SK-N-MC (cell line): Measurements from ENCODE around the gene TEX28.

ENCODE experiments used
- DNase-seq: peaks from one replicate; pipeline ENCODE4 v3.0.0-alpha.2; 2011; ENCODE audit warnings: low read depth, low spot score
- H3K27ac ChIP-seq: fragments of 200-600 bp; sonication (generic); 2 replicates; pipeline ENCODE4 v1.5.1; 2016; ENCODE audit warnings: mixed run types
- H3K36me3 ChIP-seq: fragments of 200-600 bp; sonication (generic); 2 replicates; pipeline ENCODE4 v1.6.1; 2017; ENCODE audit warnings: antibody characterized with exemption, low read length, mixed read lengths; ENCODE audit not compliant: insufficient read depth
- H3K4me3 ChIP-seq: fragments of 200-600 bp; sonication (generic); 2 replicates; pipeline ENCODE4 v1.5.1; 2016
- H3K9ac ChIP-seq: fragments of 200-600 bp; sonication (generic); 2 replicates; pipeline ENCODE4 v1.8.0; 2017; ENCODE audit warnings: mixed run types, mixed read lengths; ENCODE audit not compliant: insufficient read length
- H3K9me3 ChIP-seq: fragments of 200-600 bp; sonication (generic); 2 replicates; pipeline ENCODE4 v1.6.1; 2017; ENCODE audit warnings: low read depth, mild to moderate bottlenecking, antibody characterized with exemption, low read length, moderate library complexity, mixed read lengths
- EZH2 ChIP-seq: fragments of 200-600 bp; sonication (generic); IDR thresholded peaks from one replicate; pipeline ENCODE4 v1.6.1; 2017; ENCODE audit warnings: antibody characterized with exemption
- FOXP2 ChIP-seq: optimal IDR thresholded peaks from 2 replicates; pipeline ENCODE3; 2011; ENCODE audit warnings: mild to moderate bottlenecking, moderate library complexity; ENCODE audit not compliant: insufficient read depth; ENCODE audit errors: extremely low read length, control extremely low read depth
- POLR2AphosphoS5 ChIP-seq: IDR thresholded peaks from 2 replicates; pipeline ENCODE4 v1.6.1; 2012; ENCODE audit warnings: mild to moderate bottlenecking, low read depth, low read length, borderline replicate concordance

The TEX28 gene

DNA sequence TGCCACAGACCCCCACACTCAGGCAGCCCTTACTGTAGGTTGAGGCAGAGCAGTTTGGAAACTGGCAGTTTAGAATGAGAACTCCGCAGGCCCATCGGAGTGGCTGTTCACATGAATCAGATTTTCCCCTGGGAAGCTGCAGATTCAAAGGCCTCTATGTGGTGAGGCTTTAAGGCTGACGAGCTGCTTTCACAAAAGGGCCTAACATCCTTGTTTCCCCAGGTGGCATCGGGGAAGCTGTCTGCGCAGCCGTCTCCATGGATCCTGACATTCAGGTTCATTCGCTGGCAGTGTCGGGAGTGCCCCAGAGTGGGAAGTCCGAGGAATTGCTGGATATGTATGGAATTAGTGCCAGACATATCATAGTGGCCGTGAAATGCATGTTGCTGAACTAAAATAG, 34.4 kb upstream of the TEX28 start:
- H3K9ac ChIP-seq = no peak overlapping the region
- no peaks in the 10 kb centered on the region for H3K9me3 ChIP-seq
- no peak overlapping the region for H3K27ac ChIP-seq
- DNase-seq = no peak
- TF ChIP-seq FOXP2 = no peak
- TF ChIP-seq POLR2AphosphoS5 = no peak
- TF ChIP-seq EZH2 = no peak
- H3K4me3 ChIP-seq = no peak overlapping the region
- no peaks in the 10 kb centered on the region for H3K36me3 ChIP-seq

GRCh38 chrX:154328646-154329045, 33.7 kb upstream of the TEX28 start:
- Histone ChIP-seq H3K9ac (no peak overlapping the region), H3K9me3 (no peaks in the 10 kb centered on the region), H3K27ac (no peak overlapping the region), H3K36me3 (no peaks in the 10 kb centered on the region), H3K4me3 (no peak overlapping the region)
- DNase-seq = no peak
- no peak for TF ChIP-seq FOXP2
- TF ChIP-seq POLR2AphosphoS5 = no peak
- no peak for TF ChIP-seq EZH2

DNA sequence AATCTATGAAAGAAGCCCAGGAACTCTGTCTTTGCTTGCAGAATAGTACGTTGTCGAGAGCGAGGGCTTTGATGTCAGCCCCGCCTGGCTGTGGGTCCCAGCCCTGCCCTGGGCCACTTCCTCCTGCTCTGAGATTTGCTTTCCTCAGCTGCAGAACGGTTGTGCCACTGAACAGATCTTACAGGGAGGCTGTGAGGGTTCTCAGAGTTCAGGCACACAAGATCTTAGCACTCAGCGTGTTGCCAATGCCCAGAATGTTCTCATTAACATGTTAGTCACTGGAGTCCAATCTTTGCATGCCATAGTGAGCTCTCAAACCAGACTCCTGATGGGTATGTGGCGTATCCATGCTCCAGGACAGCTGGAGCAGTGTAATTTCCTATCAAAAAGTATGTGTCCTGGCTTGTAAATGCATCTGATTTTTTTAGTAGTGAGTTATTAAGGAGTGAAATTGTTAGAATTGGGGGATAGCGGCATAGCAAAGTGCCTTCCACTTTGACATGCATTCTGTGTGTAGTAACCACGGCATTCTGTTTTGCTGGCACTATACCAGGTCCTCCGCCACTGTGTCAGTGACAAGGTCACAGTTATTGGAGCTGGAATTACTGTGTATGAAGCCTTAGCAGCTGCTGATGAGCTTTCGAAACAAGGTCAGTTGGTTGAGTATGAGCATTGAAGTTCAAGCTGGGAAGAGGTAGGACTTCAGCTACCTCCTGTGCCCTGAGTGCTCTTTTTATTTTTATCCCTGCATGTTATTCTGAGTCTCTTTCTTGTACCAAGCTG, 32.3 kb upstream of the TEX28 start:
- no peak for DNase-seq
- TF ChIP-seq EZH2 (no peak), POLR2AphosphoS5 (no peak), FOXP2 (no peak)
- H3K9me3 ChIP-seq = no peaks in the 10 kb centered on the region
- H3K9ac ChIP-seq = no peak overlapping the region
- no peak overlapping the region for H3K4me3 ChIP-seq
- H3K36me3 ChIP-seq = no peaks in the 10 kb centered on the region
- no peak overlapping the region for H3K27ac ChIP-seq

GRCh38 chrX:154325541-154325940, 30.6 kb upstream of the TEX28 start:
- TF ChIP-seq EZH2 (no peak), POLR2AphosphoS5 (no peak), FOXP2 (no peak)
- Histone ChIP-seq H3K9me3 (no peaks in the 10 kb centered on the region), H3K4me3 (no peak overlapping the region), H3K36me3 (no peaks in the 10 kb centered on the region), H3K9ac (no peak overlapping the region), H3K27ac (no peak overlapping the region)
- no peak for DNase-seq

DNA sequence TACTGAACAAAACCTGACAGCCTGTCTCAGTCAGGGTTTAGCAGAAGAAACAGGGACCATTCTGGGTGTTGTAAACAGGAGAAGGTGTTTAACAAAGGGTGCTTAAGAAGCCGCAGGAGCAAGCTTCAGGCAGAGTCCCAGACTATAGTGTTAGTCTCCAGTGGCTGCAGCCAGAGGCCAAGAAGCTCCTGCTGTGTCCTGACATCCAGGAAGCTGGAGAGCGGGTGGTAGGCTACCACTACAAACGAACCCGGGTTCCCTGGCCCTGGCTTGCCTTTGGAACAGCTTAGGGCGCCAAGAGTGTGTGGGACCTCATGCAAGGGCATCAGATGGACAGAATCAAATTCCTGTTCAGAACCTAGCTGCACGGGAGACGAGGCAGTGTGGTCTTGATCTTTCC, 28.6 kb upstream of the TEX28 start:
- no peak for DNase-seq
- Histone ChIP-seq H3K9me3 (no peaks in the 10 kb centered on the region), H3K9ac (no peak overlapping the region), H3K4me3 (no peak overlapping the region), H3K36me3 (no peaks in the 10 kb centered on the region), H3K27ac (no peak overlapping the region)
- TF ChIP-seq POLR2AphosphoS5 (no peak), EZH2 (no peak), FOXP2 (no peak)

- H3K27ac ChIP-seq = no peak overlapping the region
- H3K9ac ChIP-seq = no peak overlapping the region
- no peak for TF ChIP-seq POLR2AphosphoS5
- no peak for TF ChIP-seq EZH2
- no peak for TF ChIP-seq FOXP2
- H3K4me3 ChIP-seq = no peak overlapping the region
- no peaks in the 10 kb centered on the region for H3K36me3 ChIP-seq
- DNase-seq = no peak
- H3K9me3 ChIP-seq = no peaks in the 10 kb centered on the region
Observed at GRCh38 chrX:154322890-154323289, 28.0 kb upstream of the TEX28 start.

DNA sequence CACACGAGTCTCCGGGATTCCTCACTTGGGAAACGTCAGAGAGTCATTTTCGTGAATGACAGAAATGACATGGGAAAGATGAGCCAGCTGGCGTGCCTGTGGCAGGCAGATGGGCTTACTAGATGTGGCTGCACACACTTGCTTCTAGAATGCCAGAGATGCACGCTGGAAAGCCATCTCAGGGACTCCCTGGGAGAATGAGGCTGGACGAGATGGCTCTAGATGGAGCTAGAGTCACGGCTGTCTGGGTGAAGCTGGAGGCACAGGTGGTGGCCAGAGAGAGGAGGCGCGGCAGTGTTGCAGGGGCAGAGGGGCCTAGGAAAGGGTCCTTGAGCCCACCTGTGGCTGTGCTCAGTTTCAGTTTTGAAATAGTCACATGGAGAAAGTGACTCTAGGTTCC, 26.7 kb upstream of the TEX28 start:
- H3K36me3 ChIP-seq = no peaks in the 10 kb centered on the region
- no peak overlapping the region for H3K27ac ChIP-seq
- TF ChIP-seq EZH2 = no peak
- TF ChIP-seq POLR2AphosphoS5 = no peak
- no peak for TF ChIP-seq FOXP2
- no peak overlapping the region for H3K9ac ChIP-seq
- DNase-seq = no peak
- no peak overlapping the region for H3K4me3 ChIP-seq
- no peaks in the 10 kb centered on the region for H3K9me3 ChIP-seq

DNA sequence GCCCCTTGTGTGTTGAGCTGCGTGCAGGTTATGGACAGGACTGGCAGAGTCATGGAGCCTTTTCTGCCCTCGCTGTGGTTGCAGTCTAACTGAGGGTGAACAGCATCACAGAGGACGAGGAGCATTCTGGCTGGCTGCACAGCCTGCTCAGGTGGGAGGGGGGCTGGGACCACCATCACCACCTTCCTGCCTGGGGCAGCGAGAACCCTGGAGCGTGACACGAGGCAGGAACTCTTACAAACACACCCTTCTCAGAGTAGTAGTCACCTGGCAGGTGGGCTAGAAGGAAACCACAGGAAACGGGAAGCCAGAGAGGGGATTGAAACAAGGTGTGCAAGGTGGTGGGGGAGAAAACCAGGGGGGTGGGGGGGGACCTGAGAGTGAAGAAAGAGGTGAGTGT, 26.2 kb upstream of the TEX28 start:
- Histone ChIP-seq H3K4me3 (no peak overlapping the region), H3K9me3 (no peaks in the 10 kb centered on the region), H3K9ac (no peak overlapping the region), H3K27ac (no peak overlapping the region), H3K36me3 (no peaks in the 10 kb centered on the region)
- no peak for DNase-seq
- TF ChIP-seq POLR2AphosphoS5 (no peak), FOXP2 (no peak), EZH2 (no peak)

- no peak for DNase-seq
- H3K9me3 ChIP-seq = no peaks in the 10 kb centered on the region
- no peaks in the 10 kb centered on the region for H3K36me3 ChIP-seq
- H3K27ac ChIP-seq = no peak overlapping the region
- no peak overlapping the region for H3K4me3 ChIP-seq
- H3K9ac ChIP-seq = no peak overlapping the region
- TF ChIP-seq EZH2 (no peak), POLR2AphosphoS5 (no peak), FOXP2 (no peak)
Observed at GRCh38 chrX:154320406-154320805, 25.5 kb upstream of the TEX28 start.
